HEK293T (cell line): ENCODE data around the gene ZWILCH.
"Not testable (repeated sequence)": the region's sequence is repeated elsewhere in the genome, so short reads cannot be mapped to it uniquely, and the experiment has no call there.

ENCODE experiments used
- CTCF ChIA-PET: fragments of 350-600 bp; formaldehyde crosslinking; extraction: SDS; loops from one replicate; lab custom pipeline; 2021; ENCODE audit warnings: antibody characterized with exemption, inconsistent platforms; lab: Yijun Ruan, JAX
- POLR2A ChIA-PET: fragments of 350-600 bp; formaldehyde crosslinking; extraction: SDS; loops from one replicate; lab custom pipeline; 2020; ENCODE audit warnings: antibody characterized with exemption, inconsistent platforms; lab: Yijun Ruan, JAX
- DNase-seq: peaks from one replicate; pipeline ENCODE4 v3.0.0; 2012; ENCODE audit warnings: mixed read lengths; ENCODE audit errors: extremely low spot score
- ARNT ChIP-seq: fragments of 450-650 bp; IDR thresholded peaks from 2 replicates; pipeline ENCODE4 v1.6.1; 2017; ENCODE audit warnings: mild to moderate bottlenecking
- BHLHE40 ChIP-seq: fragments of 450-650 bp; IDR thresholded peaks from 2 replicates; pipeline ENCODE4 v1.6.1; 2016; ENCODE audit warnings: mild to moderate bottlenecking, moderate library complexity, borderline replicate concordance
- CTBP1 ChIP-seq: fragments of 450-650 bp; IDR thresholded peaks from 2 replicates; pipeline ENCODE4 v1.6.1; 2016; ENCODE audit warnings: borderline replicate concordance
- ELF4 ChIP-seq: fragments of 450-650 bp; IDR thresholded peaks from 2 replicates; pipeline ENCODE4 v1.6.1; 2017; ENCODE audit warnings: antibody characterized with exemption
- FOXA1 ChIP-seq: fragments of 450-650 bp; IDR thresholded peaks from 2 replicates; pipeline ENCODE4 v1.6.1; 2016; ENCODE audit warnings: mild to moderate bottlenecking
- FOXK2 ChIP-seq: fragments of 450-650 bp; IDR thresholded peaks from 2 replicates; pipeline ENCODE4 v1.6.1; 2016; ENCODE audit warnings: mild to moderate bottlenecking
- FOXM1 ChIP-seq: fragments of 450-650 bp; IDR thresholded peaks from 2 replicates; pipeline ENCODE4 v1.6.1; 2017; ENCODE audit warnings: mild to moderate bottlenecking, borderline replicate concordance
- HDGF ChIP-seq: fragments of 450-650 bp; IDR thresholded peaks from 2 replicates; pipeline ENCODE4 v1.6.1; 2017; ENCODE audit warnings: antibody characterized with exemption, borderline replicate concordance
- L3MBTL2 ChIP-seq: fragments of 450-650 bp; conservative IDR thresholded peaks from 2 replicates; pipeline ENCODE4 v1.6.1; 2016; ENCODE audit warnings: mild to moderate bottlenecking
- LEF1 ChIP-seq: fragments of 450-650 bp; IDR thresholded peaks from 2 replicates; pipeline ENCODE4 v1.6.1; 2017; ENCODE audit warnings: mild to moderate bottlenecking, borderline replicate concordance
- NFRKB ChIP-seq: fragments of 450-650 bp; IDR thresholded peaks from 2 replicates; pipeline ENCODE4 v1.6.1; 2016; ENCODE audit warnings: mild to moderate bottlenecking, moderate library complexity
- PKNOX1 ChIP-seq: fragments of 450-650 bp; IDR thresholded peaks from 2 replicates; pipeline ENCODE4 v1.6.1; 2016
- SP1 ChIP-seq: fragments of 450-650 bp; IDR thresholded peaks from 2 replicates; pipeline ENCODE4 v1.6.1; 2017
- SUZ12 ChIP-seq: fragments of 450-650 bp; IDR thresholded peaks from 2 replicates; pipeline ENCODE4 v1.6.1; 2016; ENCODE audit warnings: mild to moderate bottlenecking
- TARDBP ChIP-seq: fragments of 450-650 bp; IDR thresholded peaks from 2 replicates; pipeline ENCODE4 v1.6.1; 2016
- ZNF384 ChIP-seq: fragments of 450-650 bp; IDR thresholded peaks from 2 replicates; pipeline ENCODE4 v1.6.1; 2016

Gene ZWILCH

GRCh38 chr15:66588971-66589370 is 83.8 kb downstream of the ZWILCH start:
- TF ChIP-seq HDGF: no peak
- TF ChIP-seq ELF4: no peak
- no peak for TF ChIP-seq SUZ12
- TF ChIP-seq ARNT: no peak
- TF ChIP-seq FOXA1: no peak
- no peak for TF ChIP-seq SP1
- CTCF ChIA-PET: interaction anchor here (0.6 to 2.3 kb wide), 4 partner anchors 11 to 878 kb away, joined by 3 to 6 read pairs (median 4); no protein-coding TSS in a partner anchor
- POLR2A ChIA-PET: no interaction called here

GRCh38 chr15:66589429-66589828 is 84.3 kb downstream of the ZWILCH start:
- POLR2A ChIA-PET, DNase-seq: not testable (repeated sequence)
- CTCF ChIA-PET: interaction anchor here (0.7 to 2.3 kb wide), 4 partner anchors 11 to 879 kb away, joined by 3 to 6 read pairs (median 4); no protein-coding TSS in a partner anchor

More at GRCh38 chr15:66588971-66589370, 83.8 kb downstream of the ZWILCH start:
- no peak for DNase-seq

GRCh38 chr15:66590435-66590834 is 85.3 kb downstream of the ZWILCH start:
- ChIA-PET POLR2A (no interaction called here), CTCF (interaction anchor here (1.1 to 2.3 kb wide), 3 partner anchors 10 to 15 kb away, joined by 3 to 6 read pairs (median 3); no protein-coding TSS in a partner anchor)
- DNase-seq: no peak
- no peak for TF ChIP-seq PKNOX1
- no peak for TF ChIP-seq ARNT
- no peak for TF ChIP-seq CTBP1
- TF ChIP-seq SP1: no peak
- TF ChIP-seq TARDBP: no peak
- no peak for TF ChIP-seq FOXA1
- TF ChIP-seq FOXK2: no peak
- TF ChIP-seq SUZ12: no peak
- no peak for TF ChIP-seq L3MBTL2
- TF ChIP-seq FOXM1: no peak
- no peak for TF ChIP-seq LEF1
- TF ChIP-seq ZNF384: no peak
- TF ChIP-seq HDGF: no peak
- TF ChIP-seq ELF4: no peak
- TF ChIP-seq NFRKB: no peak
- no peak for TF ChIP-seq BHLHE40

- ChIA-PET POLR2A (no interaction called here), CTCF (interaction anchor here (0.5 to 1.1 kb wide), 2 partner anchors 25 to 260 kb away, joined by 3 to 4 read pairs; no protein-coding TSS in a partner anchor)
- DNase-seq: no peak
- TF ChIP-seq SUZ12 (no peak), BHLHE40 (no peak), ARNT (no peak), FOXM1 (no peak), TARDBP (no peak), CTBP1 (no peak), ZNF384 (no peak), PKNOX1 (no peak), L3MBTL2 (no peak), LEF1 (no peak), HDGF (no peak), FOXA1 (no peak), NFRKB (no peak), ELF4 (no peak), SP1 (no peak), FOXK2 (no peak)
These were observed 86.3 kb downstream of the ZWILCH start for GRCh38 chr15:66591322-66591862.

GRCh38 chr15:66592505-66593218 is 87.5 kb downstream of the ZWILCH start:
- DNase-seq: peak; percentile 44
- ChIA-PET CTCF (interaction anchor here (0.8 to 1.1 kb wide), 2 partner anchors 26 to 259 kb away, joined by 3 read pairs; no protein-coding TSS in a partner anchor), POLR2A (no interaction called here)
- TF ChIP-seq CTBP1: no peak
- TF ChIP-seq SUZ12: no peak
- no peak for TF ChIP-seq NFRKB
- no peak for TF ChIP-seq TARDBP
- no peak for TF ChIP-seq ARNT
- 0 out of 2 replicates have a peak, but pooled peaks have one; percentile 33 for TF ChIP-seq PKNOX1
- TF ChIP-seq SP1: no peak
- no peak; the same call in 1 of the 2 replicates for TF ChIP-seq ZNF384
- no peak for TF ChIP-seq HDGF

GRCh38 chr15:66593219-66593780 is 88.2 kb downstream of the ZWILCH start:
- ChIA-PET CTCF (interaction anchor here (0.8 kb wide), 1 partner anchor 25 kb away, joined by 3 read pairs; no protein-coding TSS in a partner anchor), POLR2A (interaction anchor here (0.9 kb wide), 1 partner anchor 256 kb away, joined by 3 read pairs; no protein-coding TSS in a partner anchor)
- TF ChIP-seq ZNF384 (no peak), BHLHE40 (no peak), TARDBP (no peak), CTBP1 (no peak), L3MBTL2 (no peak), HDGF (no peak), SP1 (no peak), NFRKB (no peak), FOXA1 (no peak), ELF4 (no peak), ARNT (no peak)
- no peak for DNase-seq
